ENCODE results near the gene LYAR. TPM values are rescaled to one million over a fixed set of nuclear protein-coding genes. Genes with fewer than 3 reads are reported as not detected.

Gene LYAR
- total and polyA plus RNA-seq, 7 donors, result 3.6 to 19.9 (median 14.3) TPM

GRCh38 chr4:4288098-4288497 is 1.9 kb downstream of the LYAR start:
- intact Hi-C loops (cut with DNase I), result no loop called here
- DNase-seq, result no peak

GRCh38 chr4:4284827-4285618 is 4.9 kb downstream of the LYAR start:
- no peak for DNase-seq
- intact Hi-C loops (cut with DNase I), result no loop called here
- no peaks in the 10 kb centered on the region for H3K9me3 ChIP-seq

More at GRCh38 chr4:4288098-4288497, 1.9 kb downstream of the LYAR start:
- H3K27ac ChIP-seq, result no peak overlapping the region
- no peak overlapping the region for H3K4me3 ChIP-seq
- H3K36me3 ChIP-seq, result peaks cover 0 to 31% (median 4%) of the 10 kb centered on the region in 4 donors
- peaks cover 0 to 32% (median 28%) of the 10 kb centered on the region in 4 donors for H3K4me1 ChIP-seq
- no peaks in the 10 kb centered on the region for H3K9me3 ChIP-seq
- TF ChIP-seq POLR2A (IDR thresholded peaks at IDR 0.05) (no peak), CTCF (IDR thresholded peaks at IDR 0.05) (no peak), POLR2AphosphoS5 (IDR thresholded peaks at IDR 0.05) (no peak), EP300 (IDR thresholded peaks at IDR 0.05) (no peak)
- no peaks in the 10 kb centered on the region for H3K27me3 ChIP-seq

GRCh38 chr4:4281787-4282186 is 8.2 kb downstream of the LYAR start:
- no peak for TF ChIP-seq EP300 (IDR thresholded peaks at IDR 0.05)
- TF ChIP-seq POLR2AphosphoS5 (IDR thresholded peaks at IDR 0.05), result no peak
- no peak for TF ChIP-seq POLR2A (IDR thresholded peaks at IDR 0.05)
- no peak for TF ChIP-seq CTCF (IDR thresholded peaks at IDR 0.05)
- no peak overlapping the region for H3K27ac ChIP-seq
- no peak for DNase-seq
- peaks cover 0 to 94% (median 34%) of the 10 kb centered on the region in 4 donors for H3K36me3 ChIP-seq
- no peaks in the 10 kb centered on the region for H3K27me3 ChIP-seq
- WGBS, 2 donors, result 84 to 92% methylated on average over 6 of the region's 6 CpGs
- no peak overlapping the region for H3K4me3 ChIP-seq
- intact Hi-C loops (cut with DNase I), result no loop called here
- no peaks in the 10 kb centered on the region for H3K4me1 ChIP-seq
- no peaks in the 10 kb centered on the region for H3K9me3 ChIP-seq

More at GRCh38 chr4:4284827-4285618, 4.9 kb downstream of the LYAR start:
- Histone ChIP-seq H3K36me3 (peaks cover 0 to 62% (median 14%) of the 10 kb centered on the region in 4 donors), H3K27ac (no peak overlapping the region), H3K4me1 (peaks cover 0 to 15% (median 12%) of the 10 kb centered on the region in 4 donors), H3K4me3 (no peak overlapping the region), H3K27me3 (no peaks in the 10 kb centered on the region)
- WGBS, 2 donors, result 69 to 85% methylated on average over 11 of the region's 11 CpGs
- TF ChIP-seq CTCF (IDR thresholded peaks at IDR 0.05) (no peak), POLR2A (IDR thresholded peaks at IDR 0.05) (no peak), EP300 (IDR thresholded peaks at IDR 0.05) (no peak), POLR2AphosphoS5 (IDR thresholded peaks at IDR 0.05) (no peak)

GRCh38 chr4:4277531-4277930 is 12.4 kb downstream of the LYAR start:
- H3K36me3 ChIP-seq, result peaks cover 15 to 98% (median 49%) of the 10 kb centered on the region in 4 donors
- intact Hi-C loops (cut with DNase I), result no loop called here
- 77 to 84% methylated on average over 6 of the region's 6 CpGs for WGBS, 2 donors
- H3K9me3 ChIP-seq, result no peaks in the 10 kb centered on the region
- no peaks in the 10 kb centered on the region for H3K27me3 ChIP-seq
- no peaks in the 10 kb centered on the region for H3K4me1 ChIP-seq
- no peak overlapping the region for H3K27ac ChIP-seq
- no peak overlapping the region for H3K4me3 ChIP-seq
- no peak for DNase-seq
- TF ChIP-seq EP300 (IDR thresholded peaks at IDR 0.05) (no peak), CTCF (IDR thresholded peaks at IDR 0.05) (no peak), POLR2A (IDR thresholded peaks at IDR 0.05) (no peak), POLR2AphosphoS5 (IDR thresholded peaks at IDR 0.05) (no peak)

Data from sigmoid colon (tissue), 7 donors.